Testis (tissue), 2 donors: ENCODE data around the gene SLC16A11.

Experiments used
- POLR2A ChIP-seq: fragments of 450-650 bp; IDR thresholded peaks from one replicate; pipeline ENCODE4 v1.6.1; 2017; ENCODE audit warnings: antibody characterized with exemption, mild to moderate bottlenecking, moderate library complexity
- TF ChIP-seq, protein P1 (sequence below), 3 experiments: fragments of 450-650 bp in 2 of 3; fragments of 200-600 bp in 1 of 3; sonication (generic) in 1 of 3; IDR thresholded peaks; one replicate each; pipeline ENCODE4 v1.5.1; 2016 to 2019; ENCODE audit warnings: antibody characterized with exemption in 3 of 3, mild to moderate bottlenecking in 2 of 3, moderate library complexity in 1 of 3

DNA sequence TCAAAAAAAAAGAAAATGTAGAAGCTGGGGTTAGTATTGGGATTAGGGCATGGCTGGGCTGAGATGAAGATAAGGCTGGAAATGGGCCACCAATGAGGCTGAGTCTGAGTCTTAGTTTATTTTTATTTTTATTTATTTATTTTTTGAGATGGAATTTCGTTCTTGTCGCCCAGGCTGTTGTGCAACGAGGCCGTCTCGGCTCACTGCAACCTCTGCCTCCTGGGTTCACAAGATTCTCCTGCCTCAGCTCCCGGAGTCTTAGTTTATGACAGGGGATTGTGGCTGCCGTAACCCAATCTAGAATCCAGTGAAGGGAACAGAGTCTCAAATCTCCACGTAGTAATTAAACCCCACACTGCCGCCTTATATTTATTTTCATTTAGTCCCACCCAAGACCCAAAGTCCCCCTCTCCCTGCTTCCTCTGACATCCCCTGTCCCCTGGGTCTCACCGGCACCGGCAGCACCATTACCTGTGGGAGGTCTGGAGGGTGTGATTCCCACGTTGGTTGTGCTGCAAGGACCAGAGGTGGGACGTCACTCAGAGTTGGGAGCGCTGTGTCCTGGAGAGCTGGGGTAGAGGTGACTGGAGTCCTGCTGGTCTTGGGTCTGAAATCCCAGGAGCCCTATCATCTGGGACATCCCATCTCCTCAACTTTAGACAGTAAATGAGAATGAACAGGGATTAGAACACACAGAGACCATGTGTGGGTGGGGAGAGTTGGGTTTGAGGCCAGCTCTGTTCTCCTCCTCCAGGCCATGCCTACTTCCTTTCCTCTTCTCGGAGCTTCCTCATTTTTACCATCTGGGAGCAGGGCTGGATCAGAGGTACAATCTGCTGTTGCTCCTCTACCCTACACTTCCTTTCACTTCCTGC, 35.9 kb upstream of the SLC16A11 start, which contains the start of gene CLEC10A:
- TF ChIP-seq, protein P1, sequence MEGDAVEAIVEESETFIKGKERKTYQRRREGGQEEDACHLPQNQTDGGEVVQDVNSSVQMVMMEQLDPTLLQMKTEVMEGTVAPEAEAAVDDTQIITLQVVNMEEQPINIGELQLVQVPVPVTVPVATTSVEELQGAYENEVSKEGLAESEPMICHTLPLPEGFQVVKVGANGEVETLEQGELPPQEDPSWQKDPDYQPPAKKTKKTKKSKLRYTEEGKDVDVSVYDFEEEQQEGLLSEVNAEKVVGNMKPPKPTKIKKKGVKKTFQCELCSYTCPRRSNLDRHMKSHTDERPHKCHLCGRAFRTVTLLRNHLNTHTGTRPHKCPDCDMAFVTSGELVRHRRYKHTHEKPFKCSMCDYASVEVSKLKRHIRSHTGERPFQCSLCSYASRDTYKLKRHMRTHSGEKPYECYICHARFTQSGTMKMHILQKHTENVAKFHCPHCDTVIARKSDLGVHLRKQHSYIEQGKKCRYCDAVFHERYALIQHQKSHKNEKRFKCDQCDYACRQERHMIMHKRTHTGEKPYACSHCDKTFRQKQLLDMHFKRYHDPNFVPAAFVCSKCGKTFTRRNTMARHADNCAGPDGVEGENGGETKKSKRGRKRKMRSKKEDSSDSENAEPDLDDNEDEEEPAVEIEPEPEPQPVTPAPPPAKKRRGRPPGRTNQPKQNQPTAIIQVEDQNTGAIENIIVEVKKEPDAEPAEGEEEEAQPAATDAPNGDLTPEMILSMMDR (IDR thresholded peaks at IDR 0.05): no peak
- no peak for TF ChIP-seq POLR2A
